ENCODE measurements around the gene OPTN. TPM values are rescaled to one million over a fixed set of nuclear protein-coding genes. Genes with fewer than 3 reads are reported as not detected.
"Not testable (repeated sequence)": the region's sequence is repeated elsewhere in the genome, so short reads cannot be mapped to it uniquely, and the experiment has no call there.

OPTN gene
- total RNA-seq, 1 experiment from 2014 or later, result 27.3 TPM

GRCh38 chr10:13087601-13087985 lies 12.4 kb upstream of the OPTN start:
- no peak for DNase-seq (ENCODE audit: low spot score)
- in situ Hi-C loops (cut with HindIII; ENCODE audit: low sequenced_read_pairs), result no loop called here

DNA sequence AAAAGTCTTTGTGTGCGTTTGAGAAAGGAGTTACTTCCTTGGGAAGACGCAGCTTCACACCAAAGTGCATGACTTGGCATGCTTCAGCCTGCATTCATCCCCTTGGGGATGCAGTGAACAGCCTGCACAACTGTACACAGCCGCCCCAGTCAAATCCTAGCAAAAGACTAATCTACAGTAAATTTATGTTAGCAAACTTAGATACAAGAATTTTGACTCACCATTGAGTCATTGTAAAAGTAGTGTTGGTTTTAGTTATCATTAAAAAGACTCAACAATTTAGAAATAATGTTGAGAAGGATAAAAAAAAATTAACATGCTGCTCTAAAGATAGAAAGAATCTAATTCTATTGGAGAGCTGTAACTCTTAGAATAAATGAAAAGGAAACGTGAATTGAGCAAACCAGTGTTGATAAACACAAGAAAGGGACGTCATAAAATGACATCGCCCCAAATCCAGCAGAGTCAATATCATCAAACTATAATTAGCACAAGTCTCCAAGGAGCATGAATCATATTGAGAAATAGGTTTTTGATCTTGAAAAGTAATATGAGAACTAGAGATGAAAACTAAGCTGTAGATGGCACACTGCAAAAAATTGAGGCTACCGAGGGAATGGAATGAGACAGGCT lies 11.9 kb upstream of the OPTN start:
- no peak for DNase-seq (ENCODE audit: low spot score)
- in situ Hi-C loops (cut with HindIII; ENCODE audit: low sequenced_read_pairs), result no loop called here

DNA sequence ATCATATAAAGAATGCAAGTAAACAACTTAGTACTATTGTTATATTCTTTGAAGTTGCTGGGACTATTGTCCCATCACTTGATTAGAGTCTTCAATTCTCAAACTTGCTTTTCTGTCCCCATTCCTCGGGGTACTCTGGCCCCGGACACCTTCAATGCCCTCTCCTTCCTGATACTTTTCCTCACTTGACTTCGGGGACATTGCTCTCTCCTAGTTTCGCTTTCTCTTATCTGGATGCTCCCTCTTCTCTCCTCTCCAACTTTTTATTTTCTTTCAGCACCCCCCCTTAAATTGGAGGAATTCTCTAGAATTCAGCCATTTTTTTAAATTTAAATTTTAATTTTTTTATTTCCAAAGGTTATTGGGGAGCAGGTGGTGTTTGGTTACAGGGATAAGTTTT lies 10.6 kb upstream of the OPTN start:
- no peak for DNase-seq (ENCODE audit: low spot score)
- in situ Hi-C loops (cut with HindIII; ENCODE audit: low sequenced_read_pairs), result no loop called here

DNA sequence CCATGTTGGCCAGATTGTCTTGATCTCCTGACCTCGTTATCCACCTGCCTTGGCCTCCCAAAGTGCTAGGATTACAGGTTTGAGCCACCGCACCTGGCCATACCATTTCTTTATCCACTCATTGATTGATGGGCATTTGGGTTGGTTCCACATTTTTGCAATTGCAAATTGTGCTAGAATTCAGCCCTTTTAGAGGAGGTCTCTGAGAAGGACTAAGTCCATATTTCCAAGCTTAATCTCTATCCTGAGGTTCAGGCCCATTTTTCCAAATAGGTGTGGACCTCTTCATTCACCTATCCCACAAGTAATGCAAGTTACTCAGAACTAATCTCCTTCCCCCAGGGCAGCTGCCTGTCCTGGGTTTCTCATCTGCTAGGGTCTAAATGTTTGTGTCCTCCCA lies 9.7 kb upstream of the OPTN start:
- DNase-seq (ENCODE audit: low spot score), result no peak
- in situ Hi-C loops (cut with HindIII; ENCODE audit: low sequenced_read_pairs), result no loop called here

- in situ Hi-C loops (cut with HindIII; ENCODE audit: low sequenced_read_pairs), result no loop called here
- DNase-seq (ENCODE audit: low spot score), result no peak
Observed at GRCh38 chr10:13091801-13092200, 8.2 kb upstream of the OPTN start.

DNA sequence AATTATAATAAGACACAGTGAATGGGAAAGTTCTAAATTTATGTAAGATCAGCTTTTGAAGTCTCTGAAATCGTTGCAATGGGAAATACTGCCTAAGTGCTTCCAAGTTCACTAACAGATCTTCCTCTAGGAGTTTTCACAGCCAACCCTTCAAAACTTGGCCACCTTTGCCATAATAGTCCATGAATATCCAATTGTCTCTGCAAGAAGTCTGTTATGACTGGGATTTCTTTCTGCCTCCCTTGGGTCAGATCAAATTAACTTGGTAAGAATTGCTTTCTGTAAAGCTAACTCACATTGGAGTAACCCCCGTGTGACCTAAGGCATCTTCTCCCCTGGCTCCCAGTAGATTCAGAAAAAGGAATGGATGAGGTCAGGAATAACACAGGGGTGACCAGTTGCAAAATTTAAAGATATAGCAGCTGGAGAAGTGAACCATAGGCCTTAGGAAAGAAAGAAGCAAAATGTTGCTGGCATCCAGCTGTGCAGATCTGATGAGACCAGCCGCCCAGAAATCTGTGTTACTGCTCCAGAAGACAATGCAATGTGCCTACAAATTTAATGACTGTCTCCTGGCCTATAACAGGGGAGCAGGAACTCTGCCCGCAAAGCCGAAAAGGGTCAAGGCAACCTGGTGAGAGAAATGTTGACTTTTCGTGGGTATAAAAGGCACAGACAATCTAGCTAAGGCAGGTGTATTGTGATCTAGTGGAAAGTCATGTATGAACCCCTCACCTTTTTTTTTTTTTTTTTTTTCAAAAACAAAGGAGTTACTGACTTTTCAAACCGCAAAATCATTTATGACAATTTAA lies 7.5 kb upstream of the OPTN start:
- DNase-seq (ENCODE audit: low spot score), result no peak
- in situ Hi-C loops (cut with HindIII; ENCODE audit: low sequenced_read_pairs), result no loop called here

DNA sequence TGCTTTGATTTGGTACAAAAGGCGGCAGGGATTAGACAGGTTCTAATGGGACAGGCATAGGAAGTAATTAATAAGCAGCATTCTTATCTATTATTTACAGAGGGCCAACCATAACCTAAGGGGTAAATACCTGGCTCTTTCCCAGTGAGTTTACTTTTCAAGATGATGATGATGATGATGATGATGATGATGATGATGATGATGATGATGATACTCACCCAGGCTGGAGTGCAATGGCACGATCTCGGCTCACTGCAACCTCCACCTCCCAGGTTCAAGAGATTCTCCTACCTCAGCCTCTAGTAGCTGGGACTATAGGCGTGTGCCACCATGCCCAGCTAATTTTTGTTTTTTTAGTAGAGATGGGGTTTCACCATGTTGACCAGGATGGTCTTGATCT lies 5.9 kb upstream of the OPTN start:
- in situ Hi-C loops (cut with HindIII; ENCODE audit: low sequenced_read_pairs); DNase-seq (ENCODE audit: low spot score): not testable (repeated sequence)

GRCh38 chr10:13095094-13095493 lies 4.9 kb upstream of the OPTN start:
- DNase-seq (ENCODE audit: low spot score), result no peak
- in situ Hi-C loops (cut with HindIII; ENCODE audit: low sequenced_read_pairs), result no loop called here

DNA sequence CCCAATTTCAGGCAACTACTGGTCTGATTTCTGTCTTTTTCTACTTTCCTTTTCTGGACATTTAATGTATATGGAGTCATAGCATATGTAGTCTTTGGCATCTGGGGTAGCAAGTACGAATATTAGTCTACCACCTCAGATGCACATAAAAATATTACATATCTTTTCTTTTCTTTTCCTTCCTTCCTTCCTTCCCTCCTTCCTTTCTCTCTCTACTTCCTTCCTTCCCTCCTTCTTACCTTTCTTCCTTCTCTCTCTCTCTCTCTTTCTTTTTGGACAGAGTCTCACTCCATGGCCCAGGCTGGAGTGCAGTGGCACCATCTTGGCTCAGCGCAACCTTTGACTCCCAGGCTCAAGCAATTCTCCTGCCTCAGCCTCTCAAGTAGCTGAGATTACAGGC lies 4.0 kb upstream of the OPTN start:
- in situ Hi-C loops (cut with HindIII; ENCODE audit: low sequenced_read_pairs), result no loop called here
- no peak for DNase-seq (ENCODE audit: low spot score)

DNA sequence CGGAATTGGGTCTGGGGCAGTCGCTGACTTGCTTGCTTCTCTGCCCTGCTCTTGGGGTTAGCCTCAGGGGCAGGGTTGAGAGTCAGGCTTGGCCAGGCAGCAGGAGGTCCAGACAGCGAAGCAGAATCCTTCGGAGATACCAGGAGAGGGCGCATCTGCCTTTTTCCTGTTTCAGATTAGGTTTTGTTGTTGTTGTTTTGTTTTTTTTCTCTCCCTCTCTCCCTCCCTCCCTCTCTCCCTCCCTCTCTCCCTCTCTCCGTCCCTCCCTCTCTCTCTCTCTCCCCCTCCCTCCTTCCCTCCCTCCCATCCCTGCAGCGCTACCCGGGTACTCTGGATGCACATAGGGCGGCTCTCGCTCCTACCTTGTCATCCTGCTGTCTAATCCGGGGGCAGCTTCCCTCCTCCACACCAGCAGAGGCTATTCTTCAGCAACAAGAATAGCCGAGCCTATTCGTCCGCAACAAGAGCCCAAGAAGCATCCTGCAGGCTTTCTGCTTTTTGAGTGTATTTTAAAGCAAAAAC lies 758 bp upstream of the OPTN start:
- DNase-seq (ENCODE audit: low spot score), result peak; percentile 91
- in situ Hi-C loops (cut with HindIII; ENCODE audit: low sequenced_read_pairs), result no loop called here

GRCh38 chr10:13100349-13101294 lies 659 bp downstream of the OPTN start:
- peak; percentile 72 for DNase-seq (ENCODE audit: low spot score)
- in situ Hi-C loops (cut with HindIII; ENCODE audit: low sequenced_read_pairs), result no loop called here

GRCh38 chr10:13102002-13102794 lies 2.2 kb downstream of the OPTN start:
- DNase-seq (ENCODE audit: low spot score), result peak; percentile 23
- in situ Hi-C loops (cut with HindIII; ENCODE audit: low sequenced_read_pairs), result no loop called here

DNA sequence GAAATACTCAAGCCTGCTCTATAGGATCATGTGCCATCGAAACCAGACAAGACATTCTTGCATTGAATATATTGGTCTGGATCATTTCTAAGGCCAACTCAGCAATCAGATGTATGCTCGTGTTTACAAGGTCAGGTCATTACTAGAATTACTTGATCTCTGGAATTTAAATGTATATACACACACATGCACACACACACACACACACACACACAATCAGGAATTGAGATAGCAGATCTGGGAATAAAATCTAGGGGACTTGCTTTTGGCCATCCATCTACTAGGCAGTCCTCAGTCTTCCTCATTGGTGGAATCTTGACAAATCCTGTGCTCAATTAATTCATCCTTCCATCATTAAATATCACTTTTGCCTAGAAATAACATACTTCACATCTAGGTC lies 3.6 kb downstream of the OPTN start:
- DNase-seq (ENCODE audit: low spot score), result no peak

DNA sequence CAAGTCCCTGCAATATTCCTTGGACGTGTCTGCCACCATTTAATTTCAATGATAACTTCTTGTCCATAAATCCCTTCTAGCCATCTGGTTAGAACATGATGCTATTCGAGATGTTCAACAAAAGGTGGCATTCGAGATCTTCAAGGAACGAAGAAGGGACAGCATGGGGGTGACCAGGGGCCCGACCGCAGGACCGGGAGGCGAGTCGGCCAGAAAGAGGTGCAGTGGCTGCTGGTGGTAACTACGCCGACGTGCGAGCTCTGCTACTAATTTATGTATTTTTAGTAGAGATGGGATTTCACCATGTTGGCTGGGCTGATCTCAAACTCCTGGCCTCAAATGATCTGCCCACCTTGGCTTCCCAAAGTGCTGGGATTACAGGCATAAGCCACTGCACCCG lies 4.7 kb downstream of the OPTN start:
- DNase-seq (ENCODE audit: low spot score), result no peak
- in situ Hi-C loops (cut with HindIII; ENCODE audit: low sequenced_read_pairs), result no loop called here

More for the DNA sequence above, 3.6 kb downstream of the OPTN start:
- in situ Hi-C loops (cut with HindIII; ENCODE audit: low sequenced_read_pairs), result no loop called here

DNA sequence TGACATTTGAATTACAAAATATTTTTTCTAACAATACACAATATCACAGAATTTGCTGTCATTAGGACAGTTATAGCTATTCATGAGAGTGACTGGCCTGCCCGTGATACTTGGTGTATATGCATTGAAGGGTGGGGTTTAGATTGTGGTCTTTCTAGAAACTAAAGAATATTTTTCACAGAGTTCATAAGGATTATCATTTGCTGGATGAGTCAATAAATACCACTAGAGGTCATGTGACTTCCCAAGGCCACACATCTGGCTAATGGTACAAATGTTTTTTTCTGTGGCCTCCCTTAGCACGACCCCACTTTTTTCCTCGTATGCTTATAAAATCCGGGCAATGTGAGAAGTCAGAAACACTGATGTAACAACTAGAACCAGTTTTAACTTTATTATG lies 5.2 kb downstream of the OPTN start:
- in situ Hi-C loops (cut with HindIII; ENCODE audit: low sequenced_read_pairs), result no loop called here

DNA sequence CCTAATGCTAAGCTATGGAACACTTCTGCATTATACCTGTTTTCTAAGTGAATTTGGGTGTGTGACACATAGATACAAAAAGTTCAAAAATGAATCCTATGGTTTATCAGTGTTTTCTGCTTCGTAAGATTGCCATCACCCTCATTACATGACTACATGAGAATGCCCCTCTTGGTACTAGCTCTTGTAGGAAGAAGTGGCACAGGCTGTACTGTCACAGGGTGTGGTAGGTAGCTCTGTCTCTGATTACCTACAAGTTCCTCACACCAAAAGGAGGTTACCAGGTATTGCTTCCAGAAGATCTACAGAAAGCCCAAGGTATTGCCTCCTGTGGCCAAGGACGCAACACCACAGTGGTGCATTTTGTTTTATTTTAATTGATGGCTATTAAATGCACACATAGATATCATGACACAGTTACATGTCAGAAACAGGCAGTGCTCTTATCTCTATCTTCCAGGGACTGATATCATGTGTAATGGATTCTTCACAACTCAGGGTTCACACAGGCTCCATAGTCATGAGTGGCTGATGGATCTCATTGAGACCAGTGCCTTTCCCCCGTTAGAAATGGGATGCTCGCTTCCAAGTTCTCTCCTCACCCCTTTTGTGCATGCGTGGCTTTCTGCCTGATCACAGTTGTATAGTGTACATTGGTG lies 6.6 kb downstream of the OPTN start:
- no peak for DNase-seq (ENCODE audit: low spot score)
- in situ Hi-C loops (cut with HindIII; ENCODE audit: low sequenced_read_pairs), result no loop called here

More for the DNA sequence above, 5.2 kb downstream of the OPTN start:
- DNase-seq (ENCODE audit: low spot score), result no peak

- in situ Hi-C loops (cut with HindIII; ENCODE audit: low sequenced_read_pairs), result no loop called here
- DNase-seq (ENCODE audit: low spot score), result no peak
Observed at GRCh38 chr10:13110908-13111307, 10.9 kb downstream of the OPTN start.

GRCh38 chr10:13113544-13113943 lies 13.6 kb downstream of the OPTN start:
- in situ Hi-C loops (cut with HindIII; ENCODE audit: low sequenced_read_pairs), result no loop called here

More at GRCh38 chr10:13113544-13113943, 13.6 kb downstream of the OPTN start:
- DNase-seq (ENCODE audit: low spot score), result no peak

All from G401 (cell line).